Hepatocyte (in vitro differentiated cells): ENCODE results near the gene CTAG2. TPM values are rescaled to one million over a fixed set of nuclear protein-coding genes. Genes with fewer than 3 reads are reported as not detected.

Experiments used
- DNase-seq: peaks from one replicate; pipeline ENCODE4 v3.0.0-alpha.2; 2016; ENCODE audit warnings: low spot score
- H2AFZ ChIP-seq: fragments of 200-600 bp; sonication (generic); 2 replicates; pipeline ENCODE4 v1.6.0; 2016; ENCODE audit warnings: antibody characterized with exemption, mild to moderate bottlenecking
- H3K27ac ChIP-seq: fragments of 200-600 bp; sonication (generic); 2 replicates; pipeline ENCODE4 v1.5.1; 2016; ENCODE audit warnings: mild to moderate bottlenecking
- H3K27me3 ChIP-seq: fragments of 200-600 bp; sonication (generic); 2 replicates; pipeline ENCODE4 v1.6.1; 2016
- H3K36me3 ChIP-seq: fragments of 200-600 bp; sonication (generic); replicated peaks from 2 replicates; pipeline ENCODE4 v1.5.1; 2016; ENCODE audit warnings: low read depth; ENCODE audit not compliant: insufficient read depth
- H3K4me1 ChIP-seq: fragments of 200-600 bp; sonication (generic); 2 replicates; pipeline ENCODE4 v1.5.1; 2016; ENCODE audit warnings: mild to moderate bottlenecking, moderate library complexity; ENCODE audit not compliant: insufficient read depth
- H3K4me2 ChIP-seq: fragments of 200-600 bp; sonication (generic); 2 replicates; pipeline ENCODE4 v1.6.0; 2016
- H3K4me3 ChIP-seq: fragments of 200-600 bp; sonication (generic); 2 replicates; pipeline ENCODE4 v1.5.1; 2016; ENCODE audit warnings: mild to moderate bottlenecking
- H3K79me2 ChIP-seq: fragments of 200-600 bp; sonication (generic); 2 replicates; pipeline ENCODE4 v1.6.0; 2017; ENCODE audit warnings: mild to moderate bottlenecking
- H3K9me2 ChIP-seq: fragments of 200-600 bp; sonication (generic); replicated peaks from 2 replicates; pipeline ENCODE4 v1.6.0; 2017; ENCODE audit warnings: mild to moderate bottlenecking; ENCODE audit not compliant: insufficient read depth
- H3K9me3 ChIP-seq: fragments of 200-600 bp; sonication (generic); 2 replicates; pipeline ENCODE4 v1.5.1; 2016; ENCODE audit warnings: low read depth, mild to moderate bottlenecking
- H4K20me1 ChIP-seq: fragments of 200-600 bp; sonication (generic); 2 replicates; pipeline ENCODE4 v1.6.0; 2016; ENCODE audit warnings: mild to moderate bottlenecking; ENCODE audit not compliant: insufficient read depth, poor library complexity, severe bottlenecking
- CTCF ChIP-seq: fragments of 200-600 bp; sonication (generic); IDR thresholded peaks from 2 replicates; pipeline ENCODE4 v1.5.1; 2016; ENCODE audit warnings: antibody characterized with exemption, mild to moderate bottlenecking; ENCODE audit not compliant: poor library complexity
- EZH2 ChIP-seq: fragments of 200-600 bp; sonication (generic); IDR thresholded peaks from 2 replicates; pipeline ENCODE4 v1.6.1; 2016; ENCODE audit warnings: antibody characterized with exemption, mild to moderate bottlenecking, borderline replicate concordance
- EZH2phosphoT487 ChIP-seq: fragments of 200-600 bp; sonication (generic); IDR thresholded peaks from one replicate; pipeline ENCODE4 v1.6.1; 2018; ENCODE audit warnings: antibody characterized with exemption, mild to moderate bottlenecking, low read depth, moderate library complexity; ENCODE audit not compliant: unreplicated experiment, severe bottlenecking
- WGBS: methylation state at CpG from one replicate; pipeline ENCODE4 v1.1.6; 2016; ENCODE audit warnings: low lambda C conversion rate; ENCODE audit errors: missing lambda C conversion rate; 5-methylcytosine and 5-hydroxymethylcytosine counted together
- polyA plus RNA-seq: library from polyadenylated mRNA; unstranded; fragments of >200 nt; fragmentation: Nextera tagmentation; extraction: Ambion mirVana; gene quantifications from 2 replicates; pipeline ENCODE4 v1.2.1, GENCODE V29; 2016
- total RNA-seq: library from RNA; depleted of rRNA; stranded (reverse); fragments of >200 nt; gene quantifications from 2 replicates; pipeline ENCODE4 v1.2.3, GENCODE V29; 2014

CTAG2 gene
- total and polyA plus RNA-seq, 2 experiments from 2014 or later, result not detected

GRCh38 chrX:154607370-154607769 lies 46.0 kb downstream of the CTAG2 start:
- H3K4me2 ChIP-seq, result no peak overlapping the region
- H3K9me3 ChIP-seq, result no peaks in the 10 kb centered on the region
- H3K4me3 ChIP-seq, result no peak overlapping the region
- no peak overlapping the region for H2AFZ ChIP-seq
- H3K36me3 ChIP-seq, result no peaks in the 10 kb centered on the region
- no peaks in the 10 kb centered on the region for H3K9me2 ChIP-seq
- H4K20me1 ChIP-seq, result no peaks in the 10 kb centered on the region
- H3K79me2 ChIP-seq, result no peaks in the 10 kb centered on the region
- no peak overlapping the region for H3K27ac ChIP-seq
- H3K4me1 ChIP-seq, result no peaks in the 10 kb centered on the region
- DNase-seq, result no peak
- no peak for TF ChIP-seq EZH2phosphoT487
- no peak for TF ChIP-seq CTCF
- TF ChIP-seq EZH2, result no peak
- H3K27me3 ChIP-seq, result no peaks in the 10 kb centered on the region
- 75% methylated on average over 6 of the region's 6 CpGs for WGBS

GRCh38 chrX:154605566-154605965 lies 47.8 kb downstream of the CTAG2 start:
- Histone ChIP-seq H3K4me2 (no peak overlapping the region), H3K27me3 (no peaks in the 10 kb centered on the region), H3K4me3 (no peak overlapping the region), H3K4me1 (no peaks in the 10 kb centered on the region), H3K9me2 (no peaks in the 10 kb centered on the region), H2AFZ (no peak overlapping the region), H3K9me3 (no peaks in the 10 kb centered on the region), H3K79me2 (no peaks in the 10 kb centered on the region), H4K20me1 (no peaks in the 10 kb centered on the region), H3K27ac (no peak overlapping the region), H3K36me3 (no peaks in the 10 kb centered on the region)
- no peak for TF ChIP-seq EZH2
- no peak for TF ChIP-seq EZH2phosphoT487
- no peak for TF ChIP-seq CTCF
- DNase-seq, result no peak
- 84% methylated on average over 6 of the region's 6 CpGs for WGBS

- H3K4me2 ChIP-seq, result no peak overlapping the region
Observed at GRCh38 chrX:154603438-154604430, 49.6 kb downstream of the CTAG2 start.

More at GRCh38 chrX:154603438-154604430, 49.6 kb downstream of the CTAG2 start:
- TF ChIP-seq EZH2, result no peak
- no peak for TF ChIP-seq CTCF
- TF ChIP-seq EZH2phosphoT487, result no peak
- whole genome bisulfite sequencing, result 81% methylated on average over 13 of the region's 13 CpGs
- Histone ChIP-seq H3K4me3 (no peak overlapping the region), H3K27me3 (no peaks in the 10 kb centered on the region), H3K27ac (no peak overlapping the region), H3K36me3 (no peaks in the 10 kb centered on the region), H3K4me1 (no peaks in the 10 kb centered on the region), H3K79me2 (no peaks in the 10 kb centered on the region), H2AFZ (no peak overlapping the region), H3K9me2 (no peaks in the 10 kb centered on the region), H4K20me1 (no peaks in the 10 kb centered on the region), H3K9me3 (no peaks in the 10 kb centered on the region)
- DNase-seq, result peak; percentile 23
